HepG2 (cell line): ENCODE measurements around the gene PML. TPM values are rescaled to one million over a fixed set of nuclear protein-coding genes. Genes with fewer than 3 reads are reported as not detected.

Experiments
- CBX2 ChIP-seq, 2 experiments: fragments of 200-600 bp in 1 of 2; sonication (generic); formaldehyde crosslinking in 1 of 2; IDR thresholded peaks; 2 replicates each; pipeline versions ENCODE4 v1.7.0 to v1.8.1; 2018 to 2022; ENCODE audit warnings: low read depth in 2 of 2, low read length in 1 of 2, mild to moderate bottlenecking in 1 of 2, missing genetic modification reagents in 1 of 2
- HNRNPK ChIP-seq: fragments of 200-400 bp; formaldehyde crosslinking; IDR thresholded peaks from 2 replicates; pipeline ENCODE4 v1.6.1; 2018; ENCODE audit warnings: low read length, low read depth, moderate library complexity, mild to moderate bottlenecking; ENCODE audit not compliant: poor library complexity, severe bottlenecking
- MXD3 ChIP-seq: IDR thresholded peaks from 2 replicates; pipeline ENCODE4 v1.6.1; 2016; ENCODE audit warnings: mild to moderate bottlenecking, missing biosample characterization, missing genetic modification reagents
- PLRG1 ChIP-seq: fragments of 450-650 bp; conservative IDR thresholded peaks from 2 replicates; pipeline ENCODE4 v1.6.1; 2016
- POLR2A ChIP-seq, 2 experiments: IDR thresholded peaks; 2 replicates each; pipeline ENCODE4 v1.6.1; 2011; ENCODE audit warnings: low read depth in 2 of 2, low read length in 2 of 2, mild to moderate bottlenecking in 1 of 2, moderate library complexity in 1 of 2; ENCODE audit not compliant: insufficient read depth in 1 of 2
- ZNF33A ChIP-seq: sonication (generic); formaldehyde crosslinking; IDR thresholded peaks from 2 replicates; pipeline ENCODE4 v1.5.1; 2020; ENCODE audit warnings: missing genetic modification reagents, mild to moderate bottlenecking, moderate library complexity, borderline replicate concordance
- ZNF558 ChIP-seq: sonication (generic); formaldehyde crosslinking; IDR thresholded peaks from 2 replicates; pipeline ENCODE4 v1.9.0; 2022; ENCODE audit warnings: mild to moderate bottlenecking, missing genetic modification reagents, borderline replicate concordance
- ZNF878 ChIP-seq: sonication (generic); formaldehyde crosslinking; IDR thresholded peaks from 2 replicates; pipeline ENCODE4 v1.8.1; 2023; ENCODE audit warnings: mild to moderate bottlenecking, missing genetic modification reagents, moderate library complexity
- polyA plus RNA-seq, 8 experiments: library from polyadenylated mRNA; depleted of rRNA in 3 of 8; stranded (reverse) in 7 of 8; unstranded in 1 of 8; fragments of >200 nt; fragmentation: Illumina TruSeq in 4 of 8; extraction: Trizol in 4 of 8; gene quantifications; 2 replicates each; pipeline versions ENCODE4 v1.2.1 to v1.2.3, GENCODE V29; 2011 to 2016; ENCODE audit warnings: low read depth in 4 of 8, missing spikeins in 1 of 8, mixed read lengths in 1 of 8; ENCODE audit not compliant: insufficient read depth in 1 of 8
- total RNA-seq, 5 experiments: library from RNA; depleted of rRNA; stranded (reverse); fragments of >200 nt; fragmentation: Illumina TruSeq; extraction: Trizol; gene quantifications; 2 replicates each; pipeline ENCODE4 v1.2.3, GENCODE V29; 2016; ENCODE audit warnings: low read depth in 1 of 5
- TF ChIP-seq, protein P1 (sequence below), 2 experiments: fragments of 450-650 bp in 1 of 2; sonication (generic) in 1 of 2; formaldehyde crosslinking in 1 of 2; IDR thresholded peaks; 2 replicates each; pipeline versions ENCODE4 v1.6.1 to v1.8.0; 2016 to 2022; ENCODE audit warnings: antibody characterized with exemption in 1 of 2, mild to moderate bottlenecking in 1 of 2, missing genetic modification reagents in 1 of 2
- TF ChIP-seq, protein P2 (sequence below): sonication (generic); formaldehyde crosslinking; IDR thresholded peaks from 2 replicates; pipeline ENCODE4 v1.5.1; 2020; ENCODE audit warnings: mild to moderate bottlenecking, missing genetic modification reagents

Gene PML
- total and polyA plus RNA-seq, 2 of the 13 experiments (the other 11 are each of a cell fraction or from before 2014, with no cell fraction given): 2.9 to 3.9 TPM

- TF ChIP-seq POLR2A (IDR thresholded peaks at IDR 0.05; ENCODE audit: insufficient read depth in 1 of 2, low read depth in 2 of 2, low read length in 2 of 2) (no peak), ZNF33A (no peak), PLRG1 (no peak), ZNF558 (CRISPR knock-in tag) (no peak), HNRNPK (no peak), MXD3 (CRISPR knock-in tag) (no peak), CBX2 (IDR thresholded peaks at IDR 0.05; ENCODE audit: low read depth, low read length) (no peak), CBX2 (CRISPR knock-in tag; IDR thresholded peaks at IDR 0.05; ENCODE audit: low read depth) (no peak), ZNF878 (CRISPR knock-in tag) (no peak)
- TF ChIP-seq, protein P1, sequence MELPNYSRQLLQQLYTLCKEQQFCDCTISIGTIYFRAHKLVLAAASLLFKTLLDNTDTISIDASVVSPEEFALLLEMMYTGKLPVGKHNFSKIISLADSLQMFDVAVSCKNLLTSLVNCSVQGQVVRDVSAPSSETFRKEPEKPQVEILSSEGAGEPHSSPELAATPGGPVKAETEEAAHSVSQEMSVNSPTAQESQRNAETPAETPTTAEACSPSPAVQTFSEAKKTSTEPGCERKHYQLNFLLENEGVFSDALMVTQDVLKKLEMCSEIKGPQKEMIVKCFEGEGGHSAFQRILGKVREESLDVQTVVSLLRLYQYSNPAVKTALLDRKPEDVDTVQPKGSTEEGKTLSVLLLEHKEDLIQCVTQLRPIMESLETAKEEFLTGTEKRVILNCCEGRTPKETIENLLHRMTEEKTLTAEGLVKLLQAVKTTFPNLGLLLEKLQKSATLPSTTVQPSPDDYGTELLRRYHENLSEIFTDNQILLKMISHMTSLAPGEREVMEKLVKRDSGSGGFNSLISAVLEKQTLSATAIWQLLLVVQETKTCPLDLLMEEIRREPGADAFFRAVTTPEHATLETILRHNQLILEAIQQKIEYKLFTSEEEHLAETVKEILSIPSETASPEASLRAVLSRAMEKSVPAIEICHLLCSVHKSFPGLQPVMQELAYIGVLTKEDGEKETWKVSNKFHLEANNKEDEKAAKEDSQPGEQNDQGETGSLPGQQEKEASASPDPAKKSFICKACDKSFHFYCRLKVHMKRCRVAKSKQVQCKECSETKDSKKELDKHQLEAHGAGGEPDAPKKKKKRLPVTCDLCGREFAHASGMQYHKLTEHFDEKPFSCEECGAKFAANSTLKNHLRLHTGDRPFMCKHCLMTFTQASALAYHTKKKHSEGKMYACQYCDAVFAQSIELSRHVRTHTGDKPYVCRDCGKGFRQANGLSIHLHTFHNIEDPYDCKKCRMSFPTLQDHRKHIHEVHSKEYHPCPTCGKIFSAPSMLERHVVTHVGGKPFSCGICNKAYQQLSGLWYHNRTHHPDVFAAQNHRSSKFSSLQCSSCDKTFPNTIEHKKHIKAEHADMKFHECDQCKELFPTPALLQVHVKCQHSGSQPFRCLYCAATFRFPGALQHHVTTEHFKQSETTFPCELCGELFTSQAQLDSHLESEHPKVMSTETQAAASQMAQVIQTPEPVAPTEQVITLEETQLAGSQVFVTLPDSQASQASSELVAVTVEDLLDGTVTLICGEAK (IDR thresholded peaks at IDR 0.05): no peak
- TF ChIP-seq, protein P1 (CRISPR knock-in tag; IDR thresholded peaks at IDR 0.05): no peak
- TF ChIP-seq, protein P2, sequence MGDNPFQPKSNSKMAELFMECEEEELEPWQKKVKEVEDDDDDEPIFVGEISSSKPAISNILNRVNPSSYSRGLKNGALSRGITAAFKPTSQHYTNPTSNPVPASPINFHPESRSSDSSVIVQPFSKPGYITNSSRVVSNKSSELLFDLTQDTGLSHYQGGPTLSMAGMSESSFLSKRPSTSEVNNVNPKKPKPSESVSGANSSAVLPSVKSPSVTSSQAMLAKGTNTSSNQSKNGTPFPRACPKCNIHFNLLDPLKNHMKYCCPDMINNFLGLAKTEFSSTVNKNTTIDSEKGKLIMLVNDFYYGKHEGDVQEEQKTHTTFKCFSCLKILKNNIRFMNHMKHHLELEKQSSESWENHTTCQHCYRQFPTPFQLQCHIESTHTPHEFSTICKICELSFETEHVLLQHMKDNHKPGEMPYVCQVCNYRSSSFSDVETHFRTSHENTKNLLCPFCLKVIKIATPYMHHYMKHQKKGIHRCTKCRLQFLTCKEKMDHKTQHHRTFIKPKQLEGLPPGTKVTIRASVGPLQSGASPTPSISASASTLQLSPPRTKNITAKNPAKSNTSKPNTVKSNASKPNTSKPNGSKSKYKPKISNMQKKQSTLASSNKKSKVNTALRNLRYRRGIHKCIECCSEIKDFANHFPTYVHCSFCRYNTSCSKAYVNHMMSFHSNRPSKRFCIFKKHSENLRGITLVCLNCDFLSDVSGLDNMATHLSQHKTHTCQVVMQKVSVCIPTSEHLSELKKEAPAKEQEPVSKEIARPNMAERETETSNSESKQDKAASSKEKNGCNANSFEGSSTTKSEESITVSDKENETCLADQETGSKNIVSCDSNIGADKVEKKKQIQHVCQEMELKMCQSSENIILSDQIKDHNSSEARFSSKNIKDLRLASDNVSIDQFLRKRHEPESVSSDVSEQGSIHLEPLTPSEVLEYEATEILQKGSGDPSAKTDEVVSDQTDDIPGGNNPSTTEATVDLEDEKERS: no peak
Observed at GRCh38 chr15:73950831-73951561, 43.5 kb upstream of the PML start (continued).
